ENCODE measurements around the gene TMEM63B. TPM values are rescaled to one million over a fixed set of nuclear protein-coding genes. Genes with fewer than 3 reads are reported as not detected.
A peak's percentile ranks its signal among the peaks of the same experiment; 100 is the strongest.

TMEM63B gene
- total and polyA plus RNA-seq, 9 of the 15 experiments (the other 6 are each of a cell fraction or from before 2014, with no cell fraction given), result 0.14 to 39.4 (median 14.4) TPM

DNA sequence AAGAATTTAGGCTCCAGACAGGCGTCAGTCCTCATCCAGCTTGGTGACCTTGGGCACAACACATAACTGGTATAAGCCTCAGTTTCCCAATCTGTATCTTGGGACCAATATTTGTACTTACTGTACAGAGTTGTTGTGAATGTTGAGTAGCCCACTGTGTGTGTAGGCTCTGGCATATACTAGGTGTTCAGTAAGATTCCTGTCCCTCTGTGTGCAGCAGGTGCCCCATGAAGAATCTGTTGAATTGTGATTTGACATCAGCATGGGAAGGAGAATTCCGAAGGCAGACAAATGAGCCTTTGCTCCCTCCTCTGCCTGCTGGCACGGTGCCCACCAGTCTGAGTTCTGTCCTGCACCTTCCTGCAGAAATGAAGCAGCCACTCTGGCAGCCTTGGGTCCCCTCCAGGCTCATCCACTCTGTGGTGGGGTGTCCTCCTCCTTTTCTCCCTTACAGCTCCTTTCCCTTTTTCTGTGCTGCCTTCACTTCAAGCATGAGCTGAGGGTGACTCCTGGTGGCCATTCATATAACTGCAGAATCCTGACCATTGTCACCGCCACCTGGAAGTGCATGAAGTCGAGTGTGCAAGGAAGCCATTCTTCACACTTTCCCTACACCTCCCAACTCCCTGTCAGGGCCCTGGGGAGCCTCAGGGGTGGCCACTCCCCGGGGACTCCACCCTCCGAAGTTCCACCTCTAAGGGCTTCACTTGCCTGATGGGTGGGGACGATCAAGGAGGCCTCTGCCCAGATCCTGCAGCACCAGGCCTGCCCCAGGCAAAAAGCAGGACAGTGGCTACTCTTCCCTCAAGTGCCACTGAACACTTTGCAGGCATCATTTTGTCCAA is 48.3 kb upstream of the TMEM63B start (continued):
- no peak for TF ChIP-seq MTA2 (IDR thresholded peaks at IDR 0.05; ENCODE audit: low read depth)
- TF ChIP-seq CBFA2T3 (IDR thresholded peaks at IDR 0.05), result no peak
- TF ChIP-seq, protein P1, sequence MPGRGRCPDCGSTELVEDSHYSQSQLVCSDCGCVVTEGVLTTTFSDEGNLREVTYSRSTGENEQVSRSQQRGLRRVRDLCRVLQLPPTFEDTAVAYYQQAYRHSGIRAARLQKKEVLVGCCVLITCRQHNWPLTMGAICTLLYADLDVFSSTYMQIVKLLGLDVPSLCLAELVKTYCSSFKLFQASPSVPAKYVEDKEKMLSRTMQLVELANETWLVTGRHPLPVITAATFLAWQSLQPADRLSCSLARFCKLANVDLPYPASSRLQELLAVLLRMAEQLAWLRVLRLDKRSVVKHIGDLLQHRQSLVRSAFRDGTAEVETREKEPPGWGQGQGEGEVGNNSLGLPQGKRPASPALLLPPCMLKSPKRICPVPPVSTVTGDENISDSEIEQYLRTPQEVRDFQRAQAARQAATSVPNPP (IDR thresholded peaks at IDR 0.05; ENCODE audit: borderline replicate concordance, insufficient read depth, insufficient read length), result no peak
- no peak for TF ChIP-seq POLR2AphosphoS2 (IDR thresholded peaks at IDR 0.05; ENCODE audit: low read length)
- TF ChIP-seq TRIM28 (IDR thresholded peaks at IDR 0.05), result no peak
- TF ChIP-seq MXI1 (IDR thresholded peaks at IDR 0.05; ENCODE audit: low read depth, low read length), result no peak
- TF ChIP-seq STAG1 (CRISPR knock-in tag; IDR thresholded peaks at IDR 0.05; ENCODE audit: borderline replicate concordance), result peak; percentile 100
- no peak for TF ChIP-seq NR2C1 (IDR thresholded peaks at IDR 0.05)
- no peak for TF ChIP-seq NR2C1 (tag; IDR thresholded peaks at IDR 0.05)
- no peak for TF ChIP-seq ZNF445 (CRISPR knock-in tag; IDR thresholded peaks at IDR 0.05; ENCODE audit: low read depth)
- TF ChIP-seq ZBED1 (IDR thresholded peaks at IDR 0.05), result 0 out of 2 replicates have a peak, but pooled peaks have one; percentile 31
- no peak for TF ChIP-seq NFRKB (IDR thresholded peaks at IDR 0.05; ENCODE audit: low read depth)
- TF ChIP-seq DIDO1 (tag; IDR thresholded peaks at IDR 0.05; ENCODE audit: low read depth), result no peak
- peak; percentile 34; the same call in 1 of the 2 replicates for TF ChIP-seq ZBTB17 (CRISPR knock-in tag; IDR thresholded peaks at IDR 0.05)
- no peak for TF ChIP-seq SMARCA5 (IDR thresholded peaks at IDR 0.05)
- TF ChIP-seq FOXJ3 (CRISPR knock-in tag; IDR thresholded peaks at IDR 0.05), result no peak
- TF ChIP-seq KDM4B (IDR thresholded peaks at IDR 0.05; ENCODE audit: borderline replicate concordance in 2 of 2, low read depth in 1 of 2), result no peak
- no peak for TF ChIP-seq ETV5 (CRISPR knock-in tag; IDR thresholded peaks at IDR 0.05; ENCODE audit: low read depth)
- no peak for TF ChIP-seq PYGO2 (tag; IDR thresholded peaks at IDR 0.05)
- TF ChIP-seq, protein P2, sequence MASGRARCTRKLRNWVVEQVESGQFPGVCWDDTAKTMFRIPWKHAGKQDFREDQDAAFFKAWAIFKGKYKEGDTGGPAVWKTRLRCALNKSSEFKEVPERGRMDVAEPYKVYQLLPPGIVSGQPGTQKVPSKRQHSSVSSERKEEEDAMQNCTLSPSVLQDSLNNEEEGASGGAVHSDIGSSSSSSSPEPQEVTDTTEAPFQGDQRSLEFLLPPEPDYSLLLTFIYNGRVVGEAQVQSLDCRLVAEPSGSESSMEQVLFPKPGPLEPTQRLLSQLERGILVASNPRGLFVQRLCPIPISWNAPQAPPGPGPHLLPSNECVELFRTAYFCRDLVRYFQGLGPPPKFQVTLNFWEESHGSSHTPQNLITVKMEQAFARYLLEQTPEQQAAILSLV (tag; IDR thresholded peaks at IDR 0.05), result no peak
- no peak for TF ChIP-seq COPS2 (conservative IDR thresholded peaks at IDR 0.05)
- TF ChIP-seq, protein P3, sequence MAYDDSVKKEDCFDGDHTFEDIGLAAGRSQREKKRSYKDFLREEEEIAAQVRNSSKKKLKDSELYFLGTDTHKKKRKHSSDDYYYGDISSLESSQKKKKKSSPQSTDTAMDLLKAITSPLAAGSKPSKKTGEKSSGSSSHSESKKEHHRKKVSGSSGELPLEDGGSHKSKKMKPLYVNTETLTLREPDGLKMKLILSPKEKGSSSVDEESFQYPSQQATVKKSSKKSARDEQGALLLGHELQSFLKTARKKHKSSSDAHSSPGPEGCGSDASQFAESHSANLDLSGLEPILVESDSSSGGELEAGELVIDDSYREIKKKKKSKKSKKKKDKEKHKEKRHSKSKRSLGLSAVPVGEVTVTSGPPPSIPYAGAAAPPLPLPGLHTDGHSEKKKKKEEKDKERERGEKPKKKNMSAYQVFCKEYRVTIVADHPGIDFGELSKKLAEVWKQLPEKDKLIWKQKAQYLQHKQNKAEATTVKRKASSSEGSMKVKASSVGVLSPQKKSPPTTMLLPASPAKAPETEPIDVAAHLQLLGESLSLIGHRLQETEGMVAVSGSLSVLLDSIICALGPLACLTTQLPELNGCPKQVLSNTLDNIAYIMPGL (CRISPR knock-in tag; IDR thresholded peaks at IDR 0.05), result no peak
- TF ChIP-seq POLR2G (IDR thresholded peaks at IDR 0.05; ENCODE audit: low read depth, low read length), result no peak
- no peak for TF ChIP-seq CHD2 (IDR thresholded peaks at IDR 0.05; ENCODE audit: low read depth, low read length)
- TF ChIP-seq, protein P4, sequence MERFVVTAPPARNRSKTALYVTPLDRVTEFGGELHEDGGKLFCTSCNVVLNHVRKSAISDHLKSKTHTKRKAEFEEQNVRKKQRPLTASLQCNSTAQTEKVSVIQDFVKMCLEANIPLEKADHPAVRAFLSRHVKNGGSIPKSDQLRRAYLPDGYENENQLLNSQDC (CRISPR knock-in tag; IDR thresholded peaks at IDR 0.05), result no peak
- TF ChIP-seq GATAD2A (IDR thresholded peaks at IDR 0.05), result peak; percentile 29; the same call in 1 of the 2 replicates
- TF ChIP-seq, protein P5, sequence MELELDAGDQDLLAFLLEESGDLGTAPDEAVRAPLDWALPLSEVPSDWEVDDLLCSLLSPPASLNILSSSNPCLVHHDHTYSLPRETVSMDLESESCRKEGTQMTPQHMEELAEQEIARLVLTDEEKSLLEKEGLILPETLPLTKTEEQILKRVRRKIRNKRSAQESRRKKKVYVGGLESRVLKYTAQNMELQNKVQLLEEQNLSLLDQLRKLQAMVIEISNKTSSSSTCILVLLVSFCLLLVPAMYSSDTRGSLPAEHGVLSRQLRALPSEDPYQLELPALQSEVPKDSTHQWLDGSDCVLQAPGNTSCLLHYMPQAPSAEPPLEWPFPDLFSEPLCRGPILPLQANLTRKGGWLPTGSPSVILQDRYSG (tag; conservative IDR thresholded peaks at IDR 0.05; ENCODE audit: low read depth), result no peak
